ENCODE results near the gene ZDHHC19. TPM values are rescaled to one million over a fixed set of nuclear protein-coding genes. Genes with fewer than 3 reads are reported as not detected.

The ZDHHC19 gene
- total and polyA plus RNA-seq, 2 donors from 2014 or later = 0.57 to 0.92 TPM

GRCh38 chr3:196159526-196159925, 51.7 kb downstream of the ZDHHC19 start:
- DNase-seq (no peak), FAIRE-seq (no peak)
- Histone ChIP-seq H3K9ac (ENCODE audit: low read length in 3 of 3) (peak overlapping the region in 1 of 3 donors; percentile 34), H3K4me3 (ENCODE audit: low read length in 3 of 3) (no peak overlapping the region), H3K9me3 (ENCODE audit: control insufficient read depth in 2 of 3, insufficient read depth in 1 of 3, low read length in 3 of 3) (peaks cover 0 to under 1% (median 0%) of the 10 kb centered on the region in 3 donors), H3K27ac (ENCODE audit: low read depth in 2 of 2, low read length in 2 of 2) (peak overlapping the region; percentile 78 to 83), H3K4me1 (ENCODE audit: control insufficient read depth in 2 of 3, insufficient read depth in 2 of 3, low read depth in 1 of 3, low read length in 3 of 3) (peaks cover 0 to 5% (median 3%) of the 10 kb centered on the region in 3 donors), H3K27me3 (ENCODE audit: control insufficient read depth, insufficient read depth, low read length) (no peaks in the 10 kb centered on the region), H3K36me3 (ENCODE audit: control insufficient read depth in 2 of 3, insufficient read depth in 3 of 3, low read length in 3 of 3) (no peaks in the 10 kb centered on the region)
- intact Hi-C loops (cut with DNase I) = no loop called here
- no peak for TF ChIP-seq CTCF (IDR thresholded peaks at IDR 0.05; ENCODE audit: borderline replicate concordance, extremely low read depth, insufficient read depth)

GRCh38 chr3:196156160-196156559, 55.0 kb downstream of the ZDHHC19 start:
- Histone ChIP-seq H3K4me1 (ENCODE audit: control insufficient read depth in 2 of 3, insufficient read depth in 2 of 3, low read depth in 1 of 3, low read length in 3 of 3) (peaks cover 0 to 5% (median 3%) of the 10 kb centered on the region in 3 donors), H3K4me3 (ENCODE audit: low read length in 3 of 3) (no peak overlapping the region), H3K9me3 (ENCODE audit: control insufficient read depth in 2 of 3, insufficient read depth in 1 of 3, low read length in 3 of 3) (no peaks in the 10 kb centered on the region), H3K27ac (ENCODE audit: low read depth in 2 of 2, low read length in 2 of 2) (no peak overlapping the region), H3K27me3 (ENCODE audit: control insufficient read depth, insufficient read depth, low read length) (no peaks in the 10 kb centered on the region), H3K36me3 (ENCODE audit: control insufficient read depth in 2 of 3, insufficient read depth in 3 of 3, low read length in 3 of 3) (no peaks in the 10 kb centered on the region), H3K9ac (ENCODE audit: low read length in 3 of 3) (no peak overlapping the region)
- no peak for TF ChIP-seq CTCF (IDR thresholded peaks at IDR 0.05; ENCODE audit: borderline replicate concordance, extremely low read depth, insufficient read depth)
- FAIRE-seq (no peak), DNase-seq (peak in 1 of 5 donors; percentile 18)
- intact Hi-C loops (cut with DNase I) = no loop called here

- Histone ChIP-seq H3K36me3 (ENCODE audit: control insufficient read depth in 2 of 3, insufficient read depth in 3 of 3, low read length in 3 of 3) (no peaks in the 10 kb centered on the region), H3K9me3 (ENCODE audit: control insufficient read depth in 2 of 3, insufficient read depth in 1 of 3, low read length in 3 of 3) (no peaks in the 10 kb centered on the region), H3K4me1 (ENCODE audit: control insufficient read depth in 2 of 3, insufficient read depth in 2 of 3, low read depth in 1 of 3, low read length in 3 of 3) (no peaks in the 10 kb centered on the region), H3K9ac (ENCODE audit: low read length in 3 of 3) (no peak overlapping the region), H3K27me3 (ENCODE audit: control insufficient read depth, insufficient read depth, low read length) (no peaks in the 10 kb centered on the region), H3K4me3 (ENCODE audit: low read length in 3 of 3) (no peak overlapping the region), H3K27ac (ENCODE audit: low read depth in 2 of 2, low read length in 2 of 2) (no peak overlapping the region)
- intact Hi-C loops (cut with DNase I) = no loop called here
- no peak for FAIRE-seq
- TF ChIP-seq CTCF (IDR thresholded peaks at IDR 0.05; ENCODE audit: borderline replicate concordance, extremely low read depth, insufficient read depth) = no peak
- DNase-seq = no peak
Measured at GRCh38 chr3:196150481-196150880, 60.7 kb downstream of the ZDHHC19 start.

- H3K36me3 ChIP-seq (ENCODE audit: control insufficient read depth in 2 of 3, insufficient read depth in 3 of 3, low read length in 3 of 3) = no peaks in the 10 kb centered on the region
Measured at GRCh38 chr3:196149831-196150301, 61.3 kb downstream of the ZDHHC19 start.

More at GRCh38 chr3:196149831-196150301, 61.3 kb downstream of the ZDHHC19 start:
- intact Hi-C loops (cut with DNase I) = no loop called here
- TF ChIP-seq CTCF (IDR thresholded peaks at IDR 0.05; ENCODE audit: borderline replicate concordance, extremely low read depth, insufficient read depth) = no peak
- Histone ChIP-seq H3K27ac (ENCODE audit: low read depth in 2 of 2, low read length in 2 of 2) (no peak overlapping the region), H3K4me3 (ENCODE audit: low read length in 3 of 3) (no peak overlapping the region), H3K9ac (ENCODE audit: low read length in 3 of 3) (no peak overlapping the region), H3K9me3 (ENCODE audit: control insufficient read depth in 2 of 3, insufficient read depth in 1 of 3, low read length in 3 of 3) (no peaks in the 10 kb centered on the region), H3K27me3 (ENCODE audit: control insufficient read depth, insufficient read depth, low read length) (no peaks in the 10 kb centered on the region), H3K4me1 (ENCODE audit: control insufficient read depth in 2 of 3, insufficient read depth in 2 of 3, low read depth in 1 of 3, low read length in 3 of 3) (no peaks in the 10 kb centered on the region)
- FAIRE-seq (no peak), DNase-seq (no peak)

Data from kidney (tissue), 14 donors.